SW 1271 (cell line): Measurements from ENCODE around the gene ZRANB1.

Experiments used
- DNase-seq, 2 experiments: peaks; one replicate each; lab custom pipeline; 2025; lab: John Stamatoyannopoulos, UW

ZRANB1 gene

GRCh38 chr10:124994573-124995473 is 52.9 kb downstream of the ZRANB1 start:
- DNase-seq = no peak

- no peak for DNase-seq
Measured at GRCh38 chr10:124995605-124996004, 53.7 kb downstream of the ZRANB1 start.

- DNase-seq = no peak
Measured at GRCh38 chr10:124996127-124996853, 54.4 kb downstream of the ZRANB1 start.

DNA sequence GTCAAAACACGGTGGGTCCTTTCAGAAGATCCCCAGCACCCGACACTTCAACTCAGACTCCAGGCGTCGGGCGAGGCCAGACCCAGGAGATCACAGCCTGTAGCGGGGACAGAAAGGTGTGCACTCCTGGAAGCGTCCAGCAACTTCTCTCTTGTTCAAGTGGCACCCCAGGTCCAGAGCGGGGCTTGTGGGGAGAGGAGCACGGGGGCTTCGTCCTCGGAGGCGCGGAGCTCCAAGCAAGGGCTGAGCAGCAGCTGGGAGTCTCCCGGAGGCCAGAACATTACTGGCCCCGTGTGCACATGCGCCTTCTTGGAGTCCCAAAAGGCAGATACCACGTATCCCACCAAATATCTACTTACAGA is 54.9 kb downstream of the ZRANB1 start:
- no peak for DNase-seq

GRCh38 chr10:124997306-124997705 is 55.4 kb downstream of the ZRANB1 start:
- DNase-seq = no peak

- DNase-seq = no peak
Measured at GRCh38 chr10:124997771-124998623, 56.1 kb downstream of the ZRANB1 start.

DNA sequence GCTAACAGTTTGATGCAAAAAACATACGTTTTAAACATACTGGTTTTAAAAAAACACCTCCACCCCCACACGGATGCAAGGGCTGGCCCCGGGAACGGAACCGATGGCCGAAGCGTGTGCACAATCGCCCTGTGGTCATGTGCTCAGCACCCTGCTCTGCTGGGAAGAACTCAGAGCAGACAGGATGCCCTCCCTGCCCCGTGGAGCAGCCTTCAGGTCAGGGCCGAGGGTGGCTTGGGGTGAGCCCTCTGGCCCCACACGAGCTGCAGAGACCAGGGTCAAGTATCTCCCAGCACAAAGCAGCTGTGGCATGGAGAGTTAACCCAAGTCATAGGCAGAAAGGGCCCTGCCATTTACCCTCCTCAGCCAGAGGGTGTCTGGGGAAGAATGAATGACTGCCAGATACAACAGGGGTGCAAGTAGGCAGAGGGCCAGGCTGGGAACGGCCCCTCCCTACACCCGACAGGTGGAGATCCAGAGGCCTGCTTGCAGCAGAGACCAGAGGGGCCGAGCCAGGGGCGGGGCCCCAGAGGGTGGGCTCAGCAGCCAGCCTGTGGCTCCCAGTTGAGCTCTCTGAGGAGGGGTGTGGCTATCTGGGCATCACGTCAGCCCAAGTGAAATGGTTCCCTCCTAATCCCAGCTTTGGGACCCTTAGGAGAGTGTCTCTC is 56.8 kb downstream of the ZRANB1 start:
- DNase-seq = no peak

GRCh38 chr10:124999433-125000365 is 57.8 kb downstream of the ZRANB1 start:
- DNase-seq = no peak

DNA sequence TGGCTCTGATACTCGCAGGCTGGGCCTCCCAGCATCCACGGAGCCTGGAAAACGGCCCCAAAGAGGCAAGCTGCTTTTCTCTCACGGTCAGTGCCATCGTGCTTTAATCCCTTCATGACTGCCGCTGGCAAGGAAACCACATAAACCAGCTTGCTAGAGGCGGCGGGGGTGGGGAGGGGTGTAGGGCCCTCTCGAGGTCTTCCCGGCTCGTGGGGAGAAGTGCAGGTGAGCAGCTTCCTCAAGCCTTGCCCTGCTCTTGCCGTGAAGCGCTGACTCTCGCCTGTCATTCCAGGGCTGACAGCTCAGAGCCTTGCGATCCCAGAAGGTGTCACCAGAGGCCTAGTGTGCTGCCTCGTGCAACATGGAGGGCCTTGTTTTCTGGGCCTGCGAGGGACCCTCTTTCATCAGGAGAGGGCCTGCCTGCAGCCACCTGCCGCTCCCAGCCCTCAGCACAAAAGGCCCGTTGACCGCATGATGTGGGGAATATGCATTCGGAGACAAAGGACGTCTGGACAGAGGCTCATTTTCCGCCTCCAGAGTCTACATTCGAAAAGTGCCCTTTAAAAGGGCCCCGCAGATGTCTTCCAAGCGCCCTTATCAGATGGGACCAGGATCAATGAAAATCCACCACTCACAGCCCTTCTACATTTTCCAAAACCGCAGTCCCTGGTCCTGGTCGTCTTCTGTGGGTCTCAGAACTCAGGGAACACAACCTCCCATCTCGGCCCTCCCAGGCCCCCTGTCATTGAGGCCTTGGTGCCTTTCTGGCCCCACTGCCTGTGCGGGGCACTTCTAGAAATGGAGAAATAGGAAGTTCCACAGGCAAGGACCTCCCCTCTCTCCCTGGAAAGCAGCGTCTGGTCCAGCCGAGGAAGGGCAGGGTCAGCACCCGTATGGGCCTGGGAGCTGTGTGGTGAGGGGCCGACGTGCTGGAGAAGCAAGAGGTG is 58.7 kb downstream of the ZRANB1 start:
- DNase-seq = no peak

DNA sequence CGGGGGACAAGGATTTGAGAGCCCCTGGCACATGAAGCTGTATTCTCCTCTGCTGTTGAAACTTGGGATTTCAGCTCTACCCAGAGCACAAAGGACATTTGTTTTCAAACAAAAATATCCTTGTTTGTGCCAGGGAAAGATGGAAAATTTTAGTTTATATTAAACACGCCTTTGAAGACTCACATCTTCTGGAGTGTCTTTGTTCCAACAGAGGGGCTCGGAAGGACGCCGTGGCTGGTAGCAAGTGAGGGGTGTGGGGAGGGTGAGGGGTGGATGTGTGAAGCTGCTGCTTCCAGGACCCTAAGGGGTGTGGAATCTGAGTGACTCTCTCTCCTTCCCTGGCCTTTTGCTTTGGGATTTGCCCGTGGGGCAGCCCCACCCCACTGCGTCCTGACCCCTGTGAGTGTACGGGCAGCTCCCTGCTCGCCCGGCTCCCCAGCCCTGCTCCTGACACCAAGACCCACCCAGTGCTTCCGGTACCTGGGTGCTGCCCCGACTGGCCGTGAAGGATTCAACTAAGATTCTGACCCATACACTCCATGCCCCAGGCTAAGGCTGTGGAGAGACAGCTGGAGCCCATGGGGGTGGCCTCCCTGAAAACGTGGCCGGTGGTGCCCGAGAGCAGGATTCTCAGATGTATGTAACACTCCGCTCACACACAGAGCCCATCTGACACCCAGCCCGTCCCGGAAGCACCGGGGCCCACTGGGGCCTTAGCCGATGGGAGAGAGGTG is 59.6 kb downstream of the ZRANB1 start:
- no peak for DNase-seq

DNA sequence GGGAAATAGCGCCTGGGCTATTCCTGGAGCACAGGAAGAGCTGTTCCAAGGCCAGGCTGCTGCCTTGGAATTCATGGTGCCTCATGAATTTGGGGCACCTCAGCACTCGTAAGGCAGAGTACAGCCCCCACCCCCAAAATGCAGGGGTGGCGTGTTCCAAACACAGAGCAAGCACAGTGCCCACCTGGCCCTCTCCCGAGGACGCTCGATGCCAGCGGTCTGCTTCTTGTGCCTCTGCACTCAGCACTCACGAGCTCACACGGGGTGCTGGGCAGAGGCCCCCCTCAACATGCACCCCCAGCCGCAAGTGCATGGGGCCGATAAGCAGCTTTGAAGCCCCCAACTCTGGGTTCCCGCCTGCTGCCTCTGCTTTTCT is 60.1 kb downstream of the ZRANB1 start:
- no peak for DNase-seq

GRCh38 chr10:125002423-125003145 is 60.7 kb downstream of the ZRANB1 start:
- DNase-seq = no peak

- no peak for DNase-seq
Measured at GRCh38 chr10:125003146-125003900, 61.4 kb downstream of the ZRANB1 start.

GRCh38 chr10:125003901-125004467 is 62.1 kb downstream of the ZRANB1 start:
- no peak for DNase-seq

DNA sequence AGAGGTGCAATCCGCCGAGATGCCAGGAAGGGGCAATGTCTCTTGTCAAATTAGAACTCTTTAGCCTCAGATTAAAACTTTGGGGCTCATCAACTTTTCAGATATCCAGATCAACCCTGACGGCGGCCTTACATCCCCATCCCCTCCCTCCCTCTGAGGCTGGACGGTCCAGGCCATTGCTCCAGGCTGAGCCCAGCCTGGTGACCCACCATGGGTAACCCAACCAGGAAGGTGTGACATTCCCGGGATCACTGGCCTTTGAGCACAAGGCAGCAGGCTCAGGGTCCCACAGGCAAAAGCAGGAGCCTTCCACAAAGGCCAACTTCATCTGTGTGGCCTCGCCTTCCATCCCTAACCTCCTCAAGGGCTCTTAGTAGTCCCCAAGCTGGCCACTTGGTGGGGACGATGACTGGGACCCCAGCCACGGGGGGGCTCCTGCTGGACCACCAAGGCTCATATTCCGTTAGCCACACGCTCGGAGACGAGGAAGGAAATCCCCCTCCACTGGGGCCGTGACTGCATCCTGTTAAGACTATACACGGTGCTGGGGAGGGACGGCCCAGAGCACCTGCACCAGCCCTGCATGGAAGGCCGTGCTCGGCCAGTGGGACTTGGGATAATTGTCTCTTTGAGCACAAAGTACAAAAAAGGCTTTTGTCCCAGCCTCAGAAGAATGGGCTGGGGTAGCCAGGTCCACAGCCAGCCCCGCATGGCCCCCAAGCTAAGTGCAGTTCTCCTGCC is 62.8 kb downstream of the ZRANB1 start:
- no peak for DNase-seq
